Lung (tissue), 12 donors: ENCODE measurements around the gene PROM2. TPM values are rescaled to one million over a fixed set of nuclear protein-coding genes. Genes with fewer than 3 reads are reported as not detected.

Experiments used
- ATAC-seq: fragments of 200-7000 bp; cut with Tn5 transposase; one replicate; pipeline ENCODE4 v1.9.1; 2020; ENCODE audit warnings: moderate number of reproducible peaks; ENCODE audit not compliant: insufficient read depth, low FRiP score
- DNase-seq, 3 donors: peaks; one replicate each; pipeline ENCODE4 v3.0.0-alpha.2; 2013 to 2017
- H3K27ac ChIP-seq, 2 donors: one replicate each; pipeline ENCODE4 v1.5.1; 2013; ENCODE audit warnings: mild to moderate bottlenecking in 2 of 2, moderate library complexity in 2 of 2, control low read depth in 1 of 2, inconsistent platforms in 1 of 2, low read depth in 1 of 2, low read length in 1 of 2
- H3K27me3 ChIP-seq, 3 donors: one replicate each; pipeline ENCODE4 v1.5.1; 2013; ENCODE audit warnings: low read length in 2 of 3; ENCODE audit not compliant: control insufficient read depth in 3 of 3, insufficient read depth in 3 of 3
- H3K36me3 ChIP-seq, 4 donors: one replicate each; pipeline ENCODE4 v1.5.1; 2013; ENCODE audit warnings: low read length in 4 of 4, mild to moderate bottlenecking in 1 of 4, moderate library complexity in 1 of 4; ENCODE audit not compliant: control insufficient read depth in 4 of 4, insufficient read depth in 4 of 4
- H3K4me1 ChIP-seq, 5 donors: one replicate each; pipeline ENCODE4 v1.5.1; 2013; ENCODE audit warnings: low read length in 5 of 5, mild to moderate bottlenecking in 2 of 5, moderate library complexity in 1 of 5; ENCODE audit not compliant: control insufficient read depth in 5 of 5, insufficient read depth in 5 of 5
- H3K4me3 ChIP-seq: one replicate; pipeline ENCODE4 v1.5.1; 2013; ENCODE audit warnings: mild to moderate bottlenecking, control low read depth, moderate library complexity
- H3K9ac ChIP-seq, 2 donors: one replicate each; pipeline ENCODE4 v1.5.1; 2013; ENCODE audit warnings: low read length in 2 of 2, control low read depth in 1 of 2; ENCODE audit not compliant: insufficient read depth in 1 of 2
- H3K9me3 ChIP-seq, 4 donors: one replicate each; pipeline ENCODE4 v1.5.1; 2013; ENCODE audit warnings: low read length in 3 of 4, mild to moderate bottlenecking in 1 of 4, moderate library complexity in 1 of 4; ENCODE audit not compliant: control insufficient read depth in 4 of 4, insufficient read depth in 3 of 4
- WGBS, 2 donors: extraction: QIAGEN DNeasy Blood & Tissue Kit; methylation state at CpG; one replicate each; pipeline ENCODE4 v1.1.7; 2013; 5-methylcytosine and 5-hydroxymethylcytosine counted together
- polyA plus RNA-seq, 2 donors: library from polyadenylated mRNA; stranded (reverse); fragments of 200-250 nt; gene quantifications; one replicate each; pipeline ENCODE4 v1.2.1, GENCODE V29; 2013
- total RNA-seq, 2 donors: library from RNA; depleted of rRNA in 1 of 2; stranded (reverse); fragments of >200 nt in 1 of 2; gene quantifications; one replicate each; pipeline ENCODE4 v1.2.1, GENCODE V29; 2014 to 2021
- TF ChIP-seq, protein P1 (sequence below): IDR thresholded peaks from 2 replicates; pipeline ENCODE4 v1.5.1; 2012; ENCODE audit warnings: mild to moderate bottlenecking; ENCODE audit errors: control extremely low read depth, extremely low read depth
- donor health status: control.
- donor health status: control.
- donor health status: Bipolar disorder and iron deficiency.
- donor health status: healthy.
- donor health status: DM: yes; HTN: yes; CAD: no.

Gene PROM2
- total and polyA plus RNA-seq, 4 donors: 4.1 to 11.5 (median 5.2) TPM

DNA sequence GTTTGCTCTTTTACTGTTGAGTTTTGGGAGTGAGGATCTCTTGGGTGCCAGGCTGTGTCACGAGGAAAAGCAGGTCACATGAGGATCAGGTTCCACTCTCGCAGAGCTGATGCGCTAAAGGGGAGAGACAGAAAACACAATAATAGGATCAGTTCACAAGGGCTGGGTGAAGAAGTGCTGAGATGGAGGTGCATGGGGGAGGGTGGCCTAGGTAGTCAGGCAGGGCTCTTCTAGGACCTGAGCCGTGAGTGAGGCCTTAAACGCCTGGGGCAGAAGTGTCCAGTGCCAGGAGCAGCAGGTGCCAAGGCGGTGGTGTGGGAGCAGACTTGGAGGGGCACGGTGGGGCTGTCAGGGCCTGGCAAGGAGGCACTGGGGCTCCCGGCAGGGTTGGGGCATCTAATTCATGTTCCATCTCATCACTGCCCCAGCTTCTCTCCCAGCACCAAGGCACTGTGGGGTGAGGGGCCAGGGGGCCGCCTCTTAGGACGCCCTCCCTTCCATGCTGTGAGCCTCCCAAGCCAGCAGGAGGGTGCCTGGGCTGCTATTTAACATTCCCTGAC is 32.2 kb downstream of the PROM2 start:
- H3K27ac ChIP-seq: no peak overlapping the region
- H3K27me3 ChIP-seq: no peaks in the 10 kb centered on the region
- TF ChIP-seq, protein P1, sequence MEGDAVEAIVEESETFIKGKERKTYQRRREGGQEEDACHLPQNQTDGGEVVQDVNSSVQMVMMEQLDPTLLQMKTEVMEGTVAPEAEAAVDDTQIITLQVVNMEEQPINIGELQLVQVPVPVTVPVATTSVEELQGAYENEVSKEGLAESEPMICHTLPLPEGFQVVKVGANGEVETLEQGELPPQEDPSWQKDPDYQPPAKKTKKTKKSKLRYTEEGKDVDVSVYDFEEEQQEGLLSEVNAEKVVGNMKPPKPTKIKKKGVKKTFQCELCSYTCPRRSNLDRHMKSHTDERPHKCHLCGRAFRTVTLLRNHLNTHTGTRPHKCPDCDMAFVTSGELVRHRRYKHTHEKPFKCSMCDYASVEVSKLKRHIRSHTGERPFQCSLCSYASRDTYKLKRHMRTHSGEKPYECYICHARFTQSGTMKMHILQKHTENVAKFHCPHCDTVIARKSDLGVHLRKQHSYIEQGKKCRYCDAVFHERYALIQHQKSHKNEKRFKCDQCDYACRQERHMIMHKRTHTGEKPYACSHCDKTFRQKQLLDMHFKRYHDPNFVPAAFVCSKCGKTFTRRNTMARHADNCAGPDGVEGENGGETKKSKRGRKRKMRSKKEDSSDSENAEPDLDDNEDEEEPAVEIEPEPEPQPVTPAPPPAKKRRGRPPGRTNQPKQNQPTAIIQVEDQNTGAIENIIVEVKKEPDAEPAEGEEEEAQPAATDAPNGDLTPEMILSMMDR: no peak
- H3K4me3 ChIP-seq: no peak overlapping the region
- DNase-seq (no peak), ATAC-seq (no peak)
- H3K9ac ChIP-seq: no peak overlapping the region
- no peaks in the 10 kb centered on the region for H3K9me3 ChIP-seq
- H3K36me3 ChIP-seq: no peaks in the 10 kb centered on the region
- WGBS, 2 donors: 82 to 89% methylated on average over 10 of the region's 10 CpGs
- peaks cover 0 to 4% (median 0%) of the 10 kb centered on the region in 5 donors for H3K4me1 ChIP-seq

DNA sequence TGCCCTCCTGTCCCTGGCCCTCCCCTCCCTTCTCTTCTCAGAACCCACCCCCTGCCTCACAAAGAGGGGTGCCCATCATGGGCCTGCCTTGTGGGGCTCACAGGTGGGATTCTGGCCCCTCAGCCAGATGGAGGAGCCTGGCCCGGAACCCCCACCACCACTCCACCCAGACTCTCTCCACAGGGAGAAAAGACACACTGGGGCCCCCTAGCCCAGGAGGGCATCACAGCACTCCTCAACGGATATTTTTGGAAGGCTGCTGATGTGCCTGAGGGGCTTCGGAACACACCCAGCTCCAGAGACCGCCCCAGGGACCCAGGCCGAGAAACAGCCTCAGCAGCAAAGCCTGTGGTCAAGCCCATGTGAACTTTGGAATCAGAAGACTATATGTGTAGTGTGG is 32.8 kb downstream of the PROM2 start:
- Histone ChIP-seq H3K36me3 (no peaks in the 10 kb centered on the region), H3K4me1 (peaks cover 0 to 4% (median 0%) of the 10 kb centered on the region in 5 donors), H3K27me3 (no peaks in the 10 kb centered on the region), H3K9me3 (no peaks in the 10 kb centered on the region), H3K27ac (no peak overlapping the region), H3K9ac (no peak overlapping the region), H3K4me3 (no peak overlapping the region)
- TF ChIP-seq, protein P1: no peak
- 86 to 90% methylated on average over 5 of the region's 5 CpGs for WGBS, 2 donors
- ATAC-seq (no peak), DNase-seq (no peak)

DNA sequence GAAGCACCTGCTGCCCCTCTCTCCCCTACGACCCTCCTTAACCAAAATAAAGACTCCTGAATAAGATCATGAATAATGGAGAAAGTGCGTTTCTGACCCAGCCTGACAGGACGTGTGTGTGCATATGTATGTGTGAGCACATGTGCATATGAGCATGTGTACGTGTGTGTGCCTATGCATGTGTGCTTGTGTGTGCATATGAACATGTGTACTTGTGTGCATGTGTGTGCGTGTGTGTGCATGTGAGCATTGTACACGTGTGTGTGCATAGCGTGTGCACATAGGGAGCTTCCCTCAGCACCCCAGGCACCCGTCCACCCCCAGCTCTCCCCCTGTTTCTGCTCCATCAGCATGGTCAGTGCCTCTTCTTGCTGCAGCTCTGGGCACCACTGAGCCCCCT is 33.6 kb downstream of the PROM2 start:
- Histone ChIP-seq H3K36me3 (no peaks in the 10 kb centered on the region), H3K27ac (no peak overlapping the region), H3K9me3 (no peaks in the 10 kb centered on the region), H3K4me3 (no peak overlapping the region), H3K27me3 (no peaks in the 10 kb centered on the region), H3K4me1 (peaks cover 0 to 4% (median 0%) of the 10 kb centered on the region in 5 donors), H3K9ac (no peak overlapping the region)
- 75 to 81% methylated on average over 8 of the region's 8 CpGs for WGBS, 2 donors
- TF ChIP-seq, protein P1: no peak
- ATAC-seq (no peak), DNase-seq (no peak)

DNA sequence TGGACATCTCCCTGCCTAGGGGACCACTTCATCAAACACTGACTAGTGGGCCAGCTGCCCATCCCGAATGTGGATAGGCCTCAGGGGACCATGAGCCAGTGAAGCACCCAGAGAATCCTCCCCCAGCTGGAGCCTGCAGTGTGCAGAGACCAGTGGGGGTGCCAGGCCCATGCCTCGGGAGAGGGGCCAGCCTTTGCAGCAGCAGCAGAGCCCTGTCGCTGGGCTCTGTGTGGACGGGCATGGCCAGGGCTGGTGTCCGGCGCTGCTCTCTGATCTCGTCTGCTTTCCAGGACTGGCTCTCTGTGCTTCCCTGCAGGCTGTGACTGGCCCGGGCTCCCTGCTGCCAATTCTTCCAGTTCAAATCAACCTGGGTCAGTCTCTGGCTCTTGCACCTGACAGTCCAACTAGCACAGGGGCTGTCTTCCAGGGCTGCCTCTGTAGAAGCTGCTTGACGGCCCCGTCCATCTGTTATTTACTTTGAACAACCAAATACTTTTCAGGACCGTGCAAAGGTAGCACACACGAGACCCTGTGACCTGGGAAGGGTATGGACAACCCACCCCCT is 34.3 kb downstream of the PROM2 start:
- H3K27me3 ChIP-seq: no peaks in the 10 kb centered on the region
- 83 to 87% methylated on average over 12 of the region's 12 CpGs for WGBS, 2 donors
- no peaks in the 10 kb centered on the region for H3K9me3 ChIP-seq
- TF ChIP-seq, protein P1: no peak
- ATAC-seq (no peak), DNase-seq (no peak)
- peaks cover 0 to 4% (median 0%) of the 10 kb centered on the region in 5 donors for H3K4me1 ChIP-seq
- no peaks in the 10 kb centered on the region for H3K36me3 ChIP-seq
- H3K27ac ChIP-seq: no peak overlapping the region
- H3K9ac ChIP-seq: no peak overlapping the region
- no peak overlapping the region for H3K4me3 ChIP-seq
